IMR-90 (cell line): Measurements from ENCODE around the gene TEAD1. TPM values are rescaled to one million over a fixed set of nuclear protein-coding genes. Genes with fewer than 3 reads are reported as not detected.

Experiments used
- ATAC-seq: fragments of 200-7000 bp; cut with Tn5 transposase; 2 replicates; pipeline ENCODE4 v1.9.1; 2020; ENCODE audit warnings: low read depth, mild to moderate bottlenecking, moderate library complexity
- BruUV-seq: library from RNA; stranded (reverse); fragments of 400-500 nt; replicated peaks from 2 replicates; lab custom pipeline; 2021; lab: Mats Ljungman, UMichigan
- CTCF ChIA-PET: fragments of 300-600 bp; formaldehyde crosslinking; extraction: SDS; loops from one replicate; lab custom pipeline; 2021; ENCODE audit warnings: antibody characterized with exemption; lab: Yijun Ruan, JAX
- POLR2A ChIA-PET: fragments of 300-600 bp; sonication (Branson Sonifier 250); formaldehyde crosslinking; loops from one replicate; lab custom pipeline; 2022; ENCODE audit warnings: antibody characterized with exemption; ENCODE audit not compliant: unreplicated experiment; lab: Charles Lee
- DNase-seq: peaks from one replicate; pipeline ENCODE4 v3.0.0; 2013
- H2AFZ ChIP-seq: replicated peaks from 2 replicates; pipeline ENCODE3; 2013; ENCODE audit warnings: low read length, mild to moderate bottlenecking; ENCODE audit not compliant: poor library complexity
- H2AK5ac ChIP-seq: 2 replicates; pipeline ENCODE4 v1.6.1; 2013; ENCODE audit warnings: low read depth, low read length, inconsistent platforms
- H2AK9ac ChIP-seq: replicated peaks from 2 replicates; pipeline ENCODE3; 2013; ENCODE audit warnings: mild to moderate bottlenecking, low read depth, low read length, moderate library complexity; ENCODE audit not compliant: poor library complexity
- H2BK120ac ChIP-seq: 2 replicates; pipeline ENCODE4 v1.6.1; 2013; ENCODE audit warnings: low read depth, low read length, inconsistent platforms
- H2BK15ac ChIP-seq: 3 replicates; pipeline ENCODE4 v1.6.1; 2013; ENCODE audit warnings: low read depth, low read length, inconsistent platforms
- H2BK20ac ChIP-seq: 2 replicates; pipeline ENCODE4 v1.6.1; 2013; ENCODE audit warnings: low read depth, mild to moderate bottlenecking, inconsistent platforms, low read length, moderate library complexity
- H2BK5ac ChIP-seq: 2 replicates; pipeline ENCODE4 v1.6.1; 2013; ENCODE audit warnings: mild to moderate bottlenecking, low read depth, low read length, inconsistent platforms; ENCODE audit not compliant: poor library complexity, severe bottlenecking
- H3K14ac ChIP-seq: replicated peaks from 2 replicates; pipeline ENCODE4 v1.6.1; 2013; ENCODE audit warnings: low read depth, low read length, inconsistent platforms
- H3K18ac ChIP-seq: 2 replicates; pipeline ENCODE4 v1.6.1; 2013; ENCODE audit warnings: low read depth, low read length, control low read depth
- H3K23ac ChIP-seq: 2 replicates; pipeline ENCODE4 v1.6.1; 2013; ENCODE audit warnings: low read depth, low read length, inconsistent platforms
- H3K27ac ChIP-seq: 2 replicates; pipeline ENCODE4 v1.5.1; 2013; ENCODE audit warnings: mild to moderate bottlenecking, control low read depth, low read length; ENCODE audit not compliant: insufficient read depth
- H3K27me3 ChIP-seq: 2 replicates; pipeline ENCODE4 v1.6.1; 2013; ENCODE audit warnings: low read length; ENCODE audit not compliant: control insufficient read depth, insufficient read depth
- H3K36me3 ChIP-seq: 2 replicates; pipeline ENCODE4 v1.6.1; 2013; ENCODE audit warnings: low read length, mixed read lengths; ENCODE audit not compliant: control insufficient read depth, insufficient read depth
- H3K4ac ChIP-seq: 2 replicates; pipeline ENCODE4 v1.6.1; 2013; ENCODE audit warnings: low read depth, low read length, inconsistent platforms
- H3K4me1 ChIP-seq: 2 replicates; pipeline ENCODE4 v1.6.1; 2013; ENCODE audit warnings: low read length, mixed read lengths; ENCODE audit not compliant: control insufficient read depth, insufficient read depth
- H3K4me2 ChIP-seq: 2 replicates; pipeline ENCODE4 v1.6.1; 2013; ENCODE audit warnings: low read depth, mild to moderate bottlenecking, control low read depth, low read length, moderate library complexity
- H3K4me3 ChIP-seq: 2 replicates; pipeline ENCODE4 v1.5.1; 2013; ENCODE audit warnings: low read depth, mild to moderate bottlenecking, control low read depth, low read length, moderate library complexity; ENCODE audit not compliant: insufficient read depth
- H3K56ac ChIP-seq: 2 replicates; pipeline ENCODE4 v1.6.1; 2013; ENCODE audit warnings: low read length, inconsistent platforms; ENCODE audit not compliant: insufficient read depth; ENCODE audit errors: extremely low read depth
- H3K79me1 ChIP-seq, 2 experiments: 2 replicates each; pipeline ENCODE4 v1.6.1; 2013; ENCODE audit warnings: low read length in 2 of 2, inconsistent platforms in 1 of 2, low read depth in 1 of 2
- H3K9ac ChIP-seq: 2 replicates; pipeline ENCODE4 v1.6.1; 2013; ENCODE audit warnings: low read depth, low read length, control low read depth
- H3K9me1 ChIP-seq: 2 replicates; pipeline ENCODE4 v1.6.1; 2013; ENCODE audit warnings: low read length, inconsistent platforms; ENCODE audit not compliant: insufficient read depth
- H3K9me3 ChIP-seq: 2 replicates; pipeline ENCODE4 v1.6.1; 2013; ENCODE audit warnings: low read length; ENCODE audit not compliant: control insufficient read depth, insufficient read depth
- H4K20me1 ChIP-seq: 2 replicates; pipeline ENCODE4 v1.6.1; 2013; ENCODE audit warnings: low read length, inconsistent platforms; ENCODE audit not compliant: insufficient read depth
- H4K5ac ChIP-seq: 2 replicates; pipeline ENCODE4 v1.6.1; 2013; ENCODE audit warnings: mild to moderate bottlenecking, low read depth, low read length, control low read depth
- H4K8ac ChIP-seq, 2 experiments: 2 replicates each; pipeline ENCODE4 v1.6.1; 2013; ENCODE audit warnings: low read depth in 2 of 2, low read length in 2 of 2, control low read depth in 1 of 2, inconsistent platforms in 1 of 2
- H4K91ac ChIP-seq: 2 replicates; pipeline ENCODE4 v1.6.1; 2013; ENCODE audit warnings: low read depth, low read length, inconsistent platforms; ENCODE audit not compliant: insufficient read depth
- CHD1 ChIP-seq: IDR thresholded peaks from 2 replicates; pipeline ENCODE4 v1.6.1; 2012; ENCODE audit warnings: low read depth, low read length, improper control_type of control experiment
- ELK1 ChIP-seq: fragments of 150-350 bp; IDR thresholded peaks from 2 replicates; pipeline ENCODE4 v1.6.1; 2016; ENCODE audit warnings: low read depth, mild to moderate bottlenecking, low read length, moderate library complexity, borderline replicate concordance
- MAFK ChIP-seq: IDR thresholded peaks from 2 replicates; pipeline ENCODE4 v1.6.1; 2012; ENCODE audit warnings: low read depth, low read length, improper control_type of control experiment
- MXI1 ChIP-seq: IDR thresholded peaks from 2 replicates; pipeline ENCODE4 v1.6.1; 2012; ENCODE audit warnings: low read depth, mild to moderate bottlenecking, low read length, moderate library complexity, borderline replicate concordance
- NFE2L2 ChIP-seq: fragments of 150-350 bp; IDR thresholded peaks from 2 replicates; pipeline ENCODE4 v1.6.1; 2016; ENCODE audit warnings: low read depth, mild to moderate bottlenecking, low read length
- RCOR1 ChIP-seq: IDR thresholded peaks from 2 replicates; pipeline ENCODE4 v1.6.1; 2012; ENCODE audit warnings: mild to moderate bottlenecking, low read length, improper control_type of control experiment; ENCODE audit not compliant: insufficient replicate concordance
- RFX5 ChIP-seq: IDR thresholded peaks from 2 replicates; pipeline ENCODE4 v1.8.0; 2012; ENCODE audit warnings: low read depth, mild to moderate bottlenecking, low read length, moderate library complexity
- USF2 ChIP-seq: fragments of 150-350 bp; IDR thresholded peaks from 2 replicates; pipeline ENCODE4 v1.6.1; 2017; ENCODE audit warnings: mild to moderate bottlenecking, antibody characterized with exemption, low read length, low read depth
- WGBS, 2 experiments: methylation state at CpG; one replicate each; pipeline versions ENCODE4 v1.1.5 to v1.1.7; 2013; ENCODE audit warnings: missing lambda C conversion rate in 2 of 2; ENCODE audit not compliant: insufficient read length in 1 of 2; ENCODE audit errors: extremely low coverage in 2 of 2; 5-methylcytosine and 5-hydroxymethylcytosine counted together
- dilution Hi-C: fragments of 300-500 bp; cut with HindIII; formaldehyde crosslinking; loops from one replicate; pipeline ENCODE4 v1.14.3; 2018; ENCODE audit warnings: low sequenced_read_pairs; ENCODE audit not compliant: unreplicated experiment
- in situ Hi-C: fragments of 300-500 bp; cut with MboI; formaldehyde crosslinking; loops from 3 replicates; pipeline ENCODE4 v1.14.3; 2019; ENCODE audit warnings: low sequenced_read_pairs, inconsistent platforms, mixed read lengths
- intact Hi-C: fragments of 100-400 bp; cut with micrococcal nuclease; formaldehyde crosslinking; loops from 2 replicates; pipeline ENCODE4 v1.10.0; 2022
- polyA plus RNA-seq, 3 experiments: library from polyadenylated mRNA; depleted of rRNA; stranded (reverse); fragments of >200 nt; gene quantifications; 2 replicates each; pipeline ENCODE4 v1.2.3, GENCODE V29; 2012; ENCODE audit warnings: low replicate concordance in 1 of 3
- total RNA-seq: library from RNA; depleted of rRNA; stranded (reverse); fragments of >200 nt; gene quantifications from 2 replicates; pipeline ENCODE4 v1.2.3, GENCODE V29; 2012

The TEAD1 gene
- total and polyA plus RNA-seq, 2 of the 4 experiments (the other 2 are of a cell fraction): 51.8 to 69.2 TPM

- BruUV-seq: no TSS peak
- Histone ChIP-seq H4K5ac (no peak overlapping the region), H3K14ac (no peak overlapping the region), H3K4me3 (no peak overlapping the region), H2AFZ (no peak overlapping the region), H2BK15ac (no peak overlapping the region; the same call in 2 of the 3 replicates), H3K27ac (peak overlapping the region; percentile 8; the same call in 1 of the 2 replicates), H3K4ac (no peak overlapping the region), H3K23ac (no peak overlapping the region), H2BK120ac (no peak overlapping the region), H4K20me1 (peaks cover 63% of the 10 kb centered on the region), H3K9me3 (no peaks in the 10 kb centered on the region), H3K79me1 (peaks cover 41 to 77% of the 10 kb centered on the region in 2 experiments), H2AK9ac (peak overlapping the region; percentile 20), H3K36me3 (peaks cover 13% of the 10 kb centered on the region), H2AK5ac (0 out of 2 replicates have a peak overlapping the region, but pooled peaks have one; percentile 5), H2BK20ac (no peak overlapping the region), H2BK5ac (peak overlapping the region; percentile 5), H4K91ac (no peak overlapping the region), H3K9me1 (peaks cover 43% of the 10 kb centered on the region), H4K8ac (no peak overlapping the region), H3K56ac (no peak overlapping the region), H3K4me2 (no peak overlapping the region), H3K4me1 (peaks cover 19% of the 10 kb centered on the region), H3K9ac (no peak overlapping the region), H3K27me3 (no peaks in the 10 kb centered on the region), H3K18ac (no peak overlapping the region)
- dilution Hi-C loops (no loop called here), in situ Hi-C loops (no loop called here), intact Hi-C loops (no loop called here)
- CTCF ChIA-PET: no interaction called here
- TF ChIP-seq NFE2L2 (no peak), ELK1 (no peak), RCOR1 (no peak), RFX5 (no peak), CHD1 (no peak), MAFK (no peak), MXI1 (no peak), USF2 (no peak)
- WGBS, 2 experiments: 83% methylated on average over 1 of the region's 5 CpGs; no CpG with 5 or more reads in 1 of the 2 experiments
- POLR2A ChIA-PET: no interaction called here
- DNase-seq: no peak
- 0 out of 2 replicates have a peak, but pooled peaks have one; percentile 6 for ATAC-seq
Measured at GRCh38 chr11:12784987-12785386, 110.8 kb downstream of the TEAD1 start.
